ENCODE measurements around the gene ATG4C.
A peak's percentile ranks its signal among the peaks of the same experiment; 100 is the strongest.

Gene ATG4C

DNA sequence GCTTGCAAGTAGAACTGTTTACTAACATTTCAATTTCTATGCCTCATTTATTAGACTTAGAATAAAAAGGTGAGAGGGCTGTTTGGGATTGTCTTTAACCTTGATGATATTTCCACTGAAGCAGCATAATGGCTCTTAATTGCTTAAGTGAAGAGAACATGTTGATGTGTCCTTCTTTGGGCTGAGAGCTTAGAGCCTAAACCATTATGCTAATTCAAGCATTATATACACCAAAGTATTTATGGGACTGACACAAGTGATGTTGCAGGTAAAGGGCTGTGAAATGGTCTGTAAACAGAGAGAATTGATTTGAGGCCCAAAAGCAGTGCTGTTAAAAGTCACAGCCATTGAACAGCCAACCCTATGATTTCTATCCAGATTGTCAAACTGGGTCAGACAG, 113.9 kb downstream of the ATG4C start (continued):
- TF ChIP-seq, protein P1, sequence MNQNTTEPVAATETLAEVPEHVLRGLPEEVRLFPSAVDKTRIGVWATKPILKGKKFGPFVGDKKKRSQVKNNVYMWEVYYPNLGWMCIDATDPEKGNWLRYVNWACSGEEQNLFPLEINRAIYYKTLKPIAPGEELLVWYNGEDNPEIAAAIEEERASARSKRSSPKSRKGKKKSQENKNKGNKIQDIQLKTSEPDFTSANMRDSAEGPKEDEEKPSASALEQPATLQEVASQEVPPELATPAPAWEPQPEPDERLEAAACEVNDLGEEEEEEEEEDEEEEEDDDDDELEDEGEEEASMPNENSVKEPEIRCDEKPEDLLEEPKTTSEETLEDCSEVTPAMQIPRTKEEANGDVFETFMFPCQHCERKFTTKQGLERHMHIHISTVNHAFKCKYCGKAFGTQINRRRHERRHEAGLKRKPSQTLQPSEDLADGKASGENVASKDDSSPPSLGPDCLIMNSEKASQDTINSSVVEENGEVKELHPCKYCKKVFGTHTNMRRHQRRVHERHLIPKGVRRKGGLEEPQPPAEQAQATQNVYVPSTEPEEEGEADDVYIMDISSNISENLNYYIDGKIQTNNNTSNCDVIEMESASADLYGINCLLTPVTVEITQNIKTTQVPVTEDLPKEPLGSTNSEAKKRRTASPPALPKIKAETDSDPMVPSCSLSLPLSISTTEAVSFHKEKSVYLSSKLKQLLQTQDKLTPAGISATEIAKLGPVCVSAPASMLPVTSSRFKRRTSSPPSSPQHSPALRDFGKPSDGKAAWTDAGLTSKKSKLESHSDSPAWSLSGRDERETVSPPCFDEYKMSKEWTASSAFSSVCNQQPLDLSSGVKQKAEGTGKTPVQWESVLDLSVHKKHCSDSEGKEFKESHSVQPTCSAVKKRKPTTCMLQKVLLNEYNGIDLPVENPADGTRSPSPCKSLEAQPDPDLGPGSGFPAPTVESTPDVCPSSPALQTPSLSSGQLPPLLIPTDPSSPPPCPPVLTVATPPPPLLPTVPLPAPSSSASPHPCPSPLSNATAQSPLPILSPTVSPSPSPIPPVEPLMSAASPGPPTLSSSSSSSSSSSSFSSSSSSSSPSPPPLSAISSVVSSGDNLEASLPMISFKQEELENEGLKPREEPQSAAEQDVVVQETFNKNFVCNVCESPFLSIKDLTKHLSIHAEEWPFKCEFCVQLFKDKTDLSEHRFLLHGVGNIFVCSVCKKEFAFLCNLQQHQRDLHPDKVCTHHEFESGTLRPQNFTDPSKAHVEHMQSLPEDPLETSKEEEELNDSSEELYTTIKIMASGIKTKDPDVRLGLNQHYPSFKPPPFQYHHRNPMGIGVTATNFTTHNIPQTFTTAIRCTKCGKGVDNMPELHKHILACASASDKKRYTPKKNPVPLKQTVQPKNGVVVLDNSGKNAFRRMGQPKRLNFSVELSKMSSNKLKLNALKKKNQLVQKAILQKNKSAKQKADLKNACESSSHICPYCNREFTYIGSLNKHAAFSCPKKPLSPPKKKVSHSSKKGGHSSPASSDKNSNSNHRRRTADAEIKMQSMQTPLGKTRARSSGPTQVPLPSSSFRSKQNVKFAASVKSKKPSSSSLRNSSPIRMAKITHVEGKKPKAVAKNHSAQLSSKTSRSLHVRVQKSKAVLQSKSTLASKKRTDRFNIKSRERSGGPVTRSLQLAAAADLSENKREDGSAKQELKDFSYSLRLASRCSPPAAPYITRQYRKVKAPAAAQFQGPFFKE (tag by site-specific recombination; IDR thresholded peaks at IDR 0.05; ENCODE audit: borderline replicate concordance) = no peak
- no peak for TF ChIP-seq ZNF335 (tag by site-specific recombination; conservative IDR thresholded peaks at IDR 0.05)
- TF ChIP-seq ZNF10 (tag by site-specific recombination; IDR thresholded peaks at IDR 0.05) = no peak
- TF ChIP-seq ZNF221 (tag by site-specific recombination; IDR thresholded peaks at IDR 0.05; ENCODE audit: borderline replicate concordance) = no peak
- TF ChIP-seq MYNN (tag by site-specific recombination; IDR thresholded peaks at IDR 0.05; ENCODE audit: borderline replicate concordance) = no peak
- TF ChIP-seq ZBTB20 (tag by site-specific recombination; IDR thresholded peaks at IDR 0.05) = no peak
- no peak for TF ChIP-seq ZNF610 (tag by site-specific recombination; IDR thresholded peaks at IDR 0.05; ENCODE audit: borderline replicate concordance)
- TF ChIP-seq, protein P2, sequence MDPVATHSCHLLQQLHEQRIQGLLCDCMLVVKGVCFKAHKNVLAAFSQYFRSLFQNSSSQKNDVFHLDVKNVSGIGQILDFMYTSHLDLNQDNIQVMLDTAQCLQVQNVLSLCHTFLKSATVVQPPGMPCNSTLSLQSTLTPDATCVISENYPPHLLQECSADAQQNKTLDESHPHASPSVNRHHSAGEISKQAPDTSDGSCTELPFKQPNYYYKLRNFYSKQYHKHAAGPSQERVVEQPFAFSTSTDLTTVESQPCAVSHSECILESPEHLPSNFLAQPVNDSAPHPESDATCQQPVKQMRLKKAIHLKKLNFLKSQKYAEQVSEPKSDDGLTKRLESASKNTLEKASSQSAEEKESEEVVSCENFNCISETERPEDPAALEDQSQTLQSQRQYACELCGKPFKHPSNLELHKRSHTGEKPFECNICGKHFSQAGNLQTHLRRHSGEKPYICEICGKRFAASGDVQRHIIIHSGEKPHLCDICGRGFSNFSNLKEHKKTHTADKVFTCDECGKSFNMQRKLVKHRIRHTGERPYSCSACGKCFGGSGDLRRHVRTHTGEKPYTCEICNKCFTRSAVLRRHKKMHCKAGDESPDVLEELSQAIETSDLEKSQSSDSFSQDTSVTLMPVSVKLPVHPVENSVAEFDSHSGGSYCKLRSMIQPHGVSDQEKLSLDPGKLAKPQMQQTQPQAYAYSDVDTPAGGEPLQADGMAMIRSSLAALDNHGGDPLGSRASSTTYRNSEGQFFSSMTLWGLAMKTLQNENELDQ (tag by site-specific recombination; IDR thresholded peaks at IDR 0.05; ENCODE audit: low read depth) = no peak
- no peak for TF ChIP-seq YY2 (tag by site-specific recombination; IDR thresholded peaks at IDR 0.05)

DNA sequence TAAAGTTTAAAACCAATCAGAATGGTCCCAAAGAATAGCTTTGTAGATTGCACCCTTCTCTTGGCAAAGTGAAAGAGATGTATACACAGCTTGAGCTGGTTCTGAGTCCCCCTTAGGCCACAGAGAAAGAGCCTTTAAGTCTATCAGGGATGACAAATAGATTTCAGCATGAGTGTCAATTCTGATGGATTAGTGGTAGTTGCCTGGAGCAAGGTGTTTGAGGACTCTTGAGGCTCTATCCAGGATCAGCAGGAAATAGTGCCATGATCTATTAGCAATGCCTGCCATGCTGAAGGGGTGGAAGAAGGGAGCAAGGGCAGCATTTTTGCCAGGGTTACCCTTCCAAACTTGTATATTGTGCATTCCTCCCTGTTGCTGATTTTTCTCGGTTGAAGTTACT, 116.6 kb downstream of the ATG4C start:
- no peak overlapping the region for H3K27ac ChIP-seq (ENCODE audit: extremely low read depth, low read depth, low read length)
- no peaks in the 10 kb centered on the region for H3K4me1 ChIP-seq (ENCODE audit: control insufficient read depth, insufficient read depth, low read length)
- TF ChIP-seq, protein P3, sequence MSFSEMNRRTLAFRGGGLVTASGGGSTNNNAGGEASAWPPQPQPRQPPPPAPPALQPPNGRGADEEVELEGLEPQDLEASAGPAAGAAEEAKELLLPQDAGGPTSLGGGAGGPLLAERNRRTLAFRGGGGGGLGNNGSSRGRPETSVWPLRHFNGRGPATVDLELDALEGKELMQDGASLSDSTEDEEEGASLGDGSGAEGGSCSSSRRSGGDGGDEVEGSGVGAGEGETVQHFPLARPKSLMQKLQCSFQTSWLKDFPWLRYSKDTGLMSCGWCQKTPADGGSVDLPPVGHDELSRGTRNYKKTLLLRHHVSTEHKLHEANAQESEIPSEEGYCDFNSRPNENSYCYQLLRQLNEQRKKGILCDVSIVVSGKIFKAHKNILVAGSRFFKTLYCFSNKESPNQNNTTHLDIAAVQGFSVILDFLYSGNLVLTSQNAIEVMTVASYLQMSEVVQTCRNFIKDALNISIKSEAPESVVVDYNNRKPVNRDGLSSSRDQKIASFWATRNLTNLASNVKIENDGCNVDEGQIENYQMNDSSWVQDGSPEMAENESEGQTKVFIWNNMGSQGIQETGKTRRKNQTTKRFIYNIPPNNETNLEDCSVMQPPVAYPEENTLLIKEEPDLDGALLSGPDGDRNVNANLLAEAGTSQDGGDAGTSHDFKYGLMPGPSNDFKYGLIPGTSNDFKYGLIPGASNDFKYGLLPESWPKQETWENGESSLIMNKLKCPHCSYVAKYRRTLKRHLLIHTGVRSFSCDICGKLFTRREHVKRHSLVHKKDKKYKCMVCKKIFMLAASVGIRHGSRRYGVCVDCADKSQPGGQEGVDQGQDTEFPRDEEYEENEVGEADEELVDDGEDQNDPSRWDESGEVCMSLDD (tag by site-specific recombination; IDR thresholded peaks at IDR 0.05) = no peak
- TF ChIP-seq, protein P4, sequence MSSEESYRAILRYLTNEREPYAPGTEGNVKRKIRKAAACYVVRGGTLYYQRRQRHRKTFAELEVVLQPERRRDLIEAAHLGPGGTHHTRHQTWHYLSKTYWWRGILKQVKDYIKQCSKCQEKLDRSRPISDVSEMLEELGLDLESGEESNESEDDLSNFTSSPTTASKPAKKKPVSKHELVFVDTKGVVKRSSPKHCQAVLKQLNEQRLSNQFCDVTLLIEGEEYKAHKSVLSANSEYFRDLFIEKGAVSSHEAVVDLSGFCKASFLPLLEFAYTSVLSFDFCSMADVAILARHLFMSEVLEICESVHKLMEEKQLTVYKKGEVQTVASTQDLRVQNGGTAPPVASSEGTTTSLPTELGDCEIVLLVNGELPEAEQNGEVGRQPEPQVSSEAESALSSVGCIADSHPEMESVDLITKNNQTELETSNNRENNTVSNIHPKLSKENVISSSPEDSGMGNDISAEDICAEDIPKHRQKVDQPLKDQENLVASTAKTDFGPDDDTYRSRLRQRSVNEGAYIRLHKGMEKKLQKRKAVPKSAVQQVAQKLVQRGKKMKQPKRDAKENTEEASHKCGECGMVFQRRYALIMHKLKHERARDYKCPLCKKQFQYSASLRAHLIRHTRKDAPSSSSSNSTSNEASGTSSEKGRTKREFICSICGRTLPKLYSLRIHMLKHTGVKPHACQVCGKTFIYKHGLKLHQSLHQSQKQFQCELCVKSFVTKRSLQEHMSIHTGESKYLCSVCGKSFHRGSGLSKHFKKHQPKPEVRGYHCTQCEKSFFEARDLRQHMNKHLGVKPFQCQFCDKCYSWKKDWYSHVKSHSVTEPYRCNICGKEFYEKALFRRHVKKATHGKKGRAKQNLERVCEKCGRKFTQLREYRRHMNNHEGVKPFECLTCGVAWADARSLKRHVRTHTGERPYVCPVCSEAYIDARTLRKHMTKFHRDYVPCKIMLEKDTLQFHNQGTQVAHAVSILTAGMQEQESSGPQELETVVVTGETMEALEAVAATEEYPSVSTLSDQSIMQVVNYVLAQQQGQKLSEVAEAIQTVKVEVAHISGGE (tag by site-specific recombination; conservative IDR thresholded peaks at IDR 0.05; ENCODE audit: low read depth) = no peak
- TF ChIP-seq ZNF10 (tag by site-specific recombination; IDR thresholded peaks at IDR 0.05) = no peak
- TF ChIP-seq ZBTB17 (tag by site-specific recombination; IDR thresholded peaks at IDR 0.05) = peak; percentile 80
- ChIA-PET POLR2A (no interaction called here), CTCF (interaction anchor here (1.9 kb wide), 1 partner anchor 12 kb away, joined by 7 read pairs; no protein-coding TSS in a partner anchor)
- H3K36me3 ChIP-seq (ENCODE audit: control insufficient read depth in 2 of 2, insufficient read depth in 1 of 2, low read length in 2 of 2) = no peaks in the 10 kb centered on the region
- no peaks in the 10 kb centered on the region for H3K9me3 ChIP-seq (ENCODE audit: control insufficient read depth, insufficient read depth, low read depth, low read length)
- no peak overlapping the region for H3K4me3 ChIP-seq (ENCODE audit: low read depth, low read length)
